PFSK-1 (cell line): Measurements from ENCODE around the gene PPFIA1.

Experiments used
- FOXP2 ChIP-seq: optimal IDR thresholded peaks from 2 replicates; pipeline ENCODE3; 2011; ENCODE audit warnings: borderline replicate concordance, control low read depth, inconsistent platforms; ENCODE audit not compliant: insufficient read depth; ENCODE audit errors: extremely low read length, extremely low read depth
- POLR2AphosphoS5 ChIP-seq: IDR thresholded peaks from 2 replicates; pipeline ENCODE4 v1.6.1; 2012; ENCODE audit warnings: low read depth, mild to moderate bottlenecking, control low read depth, low read length, moderate library complexity
- SIN3A ChIP-seq: IDR thresholded peaks from 2 replicates; pipeline ENCODE4 v1.6.1; 2012; ENCODE audit warnings: mild to moderate bottlenecking, low read length, moderate library complexity, borderline replicate concordance; ENCODE audit not compliant: insufficient read depth
- TAF1 ChIP-seq: IDR thresholded peaks from 2 replicates; pipeline ENCODE4 v1.6.1; 2012; ENCODE audit warnings: low read length, control low read depth, borderline replicate concordance; ENCODE audit not compliant: insufficient read depth
- TF ChIP-seq, protein P1 (sequence below), 2 experiments: IDR thresholded peaks; 2 replicates each; pipeline versions ENCODE4 v1.6.1 to v1.8.0; 2011 to 2012; ENCODE audit warnings: low read depth in 2 of 2, low read length in 2 of 2, control low read depth in 1 of 2, inconsistent platforms in 1 of 2, mild to moderate bottlenecking in 1 of 2, moderate library complexity in 1 of 2; ENCODE audit not compliant: insufficient read depth in 1 of 2

The PPFIA1 gene

DNA sequence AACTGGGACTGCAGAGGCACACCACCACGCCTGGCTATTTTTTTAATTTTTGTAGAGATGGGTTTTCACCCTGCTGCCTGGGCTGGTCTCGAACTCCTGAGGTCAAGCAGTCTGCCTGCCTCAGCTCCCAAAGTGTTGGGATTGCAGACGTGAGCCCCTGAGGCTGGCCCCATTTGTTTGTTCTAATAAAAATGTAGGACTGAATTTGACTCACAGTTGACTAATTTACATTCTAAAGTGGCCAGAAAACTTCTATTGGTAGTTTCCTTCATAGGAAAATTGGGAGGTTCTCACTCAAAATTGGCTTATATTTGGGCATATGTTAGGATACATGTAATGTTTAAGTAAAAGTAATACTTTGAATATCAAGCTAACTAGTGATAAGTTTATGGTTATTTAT lies 35.0 kb downstream of the PPFIA1 start:
- TF ChIP-seq FOXP2 (no peak), POLR2AphosphoS5 (no peak), SIN3A (no peak), TAF1 (no peak)
- TF ChIP-seq, protein P1, sequence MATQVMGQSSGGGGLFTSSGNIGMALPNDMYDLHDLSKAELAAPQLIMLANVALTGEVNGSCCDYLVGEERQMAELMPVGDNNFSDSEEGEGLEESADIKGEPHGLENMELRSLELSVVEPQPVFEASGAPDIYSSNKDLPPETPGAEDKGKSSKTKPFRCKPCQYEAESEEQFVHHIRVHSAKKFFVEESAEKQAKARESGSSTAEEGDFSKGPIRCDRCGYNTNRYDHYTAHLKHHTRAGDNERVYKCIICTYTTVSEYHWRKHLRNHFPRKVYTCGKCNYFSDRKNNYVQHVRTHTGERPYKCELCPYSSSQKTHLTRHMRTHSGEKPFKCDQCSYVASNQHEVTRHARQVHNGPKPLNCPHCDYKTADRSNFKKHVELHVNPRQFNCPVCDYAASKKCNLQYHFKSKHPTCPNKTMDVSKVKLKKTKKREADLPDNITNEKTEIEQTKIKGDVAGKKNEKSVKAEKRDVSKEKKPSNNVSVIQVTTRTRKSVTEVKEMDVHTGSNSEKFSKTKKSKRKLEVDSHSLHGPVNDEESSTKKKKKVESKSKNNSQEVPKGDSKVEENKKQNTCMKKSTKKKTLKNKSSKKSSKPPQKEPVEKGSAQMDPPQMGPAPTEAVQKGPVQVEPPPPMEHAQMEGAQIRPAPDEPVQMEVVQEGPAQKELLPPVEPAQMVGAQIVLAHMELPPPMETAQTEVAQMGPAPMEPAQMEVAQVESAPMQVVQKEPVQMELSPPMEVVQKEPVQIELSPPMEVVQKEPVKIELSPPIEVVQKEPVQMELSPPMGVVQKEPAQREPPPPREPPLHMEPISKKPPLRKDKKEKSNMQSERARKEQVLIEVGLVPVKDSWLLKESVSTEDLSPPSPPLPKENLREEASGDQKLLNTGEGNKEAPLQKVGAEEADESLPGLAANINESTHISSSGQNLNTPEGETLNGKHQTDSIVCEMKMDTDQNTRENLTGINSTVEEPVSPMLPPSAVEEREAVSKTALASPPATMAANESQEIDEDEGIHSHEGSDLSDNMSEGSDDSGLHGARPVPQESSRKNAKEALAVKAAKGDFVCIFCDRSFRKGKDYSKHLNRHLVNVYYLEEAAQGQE (IDR thresholded peaks at IDR 0.05; ENCODE audit: insufficient read depth in 1 of 2, low read depth in 2 of 2, low read length in 2 of 2): no peak

DNA sequence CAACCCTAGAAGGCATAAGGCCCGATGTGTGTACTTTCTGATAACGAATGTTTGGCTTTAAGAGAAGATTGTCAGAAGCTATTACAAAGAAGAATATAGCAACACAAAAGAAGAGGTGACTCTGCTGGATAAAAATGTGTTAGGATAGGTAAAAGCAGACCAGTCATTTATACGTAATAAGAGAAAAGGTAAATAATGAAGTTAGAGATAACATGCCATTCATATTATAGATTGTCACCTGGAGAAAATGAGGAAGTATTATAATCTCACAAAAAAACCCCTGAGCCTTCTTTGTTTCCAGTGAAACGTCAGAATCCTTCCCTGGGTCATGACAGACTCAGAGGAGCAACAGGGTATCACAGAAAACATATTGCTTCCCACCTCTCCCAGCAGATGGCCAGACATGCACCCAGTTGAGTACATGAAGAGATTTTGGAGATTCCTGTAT lies 36.1 kb downstream of the PPFIA1 start:
- TF ChIP-seq FOXP2: no peak
- TF ChIP-seq POLR2AphosphoS5: no peak
- TF ChIP-seq, protein P1 (IDR thresholded peaks at IDR 0.05; ENCODE audit: insufficient read depth in 1 of 2, low read depth in 2 of 2, low read length in 2 of 2): no peak
- no peak for TF ChIP-seq SIN3A
- no peak for TF ChIP-seq TAF1

DNA sequence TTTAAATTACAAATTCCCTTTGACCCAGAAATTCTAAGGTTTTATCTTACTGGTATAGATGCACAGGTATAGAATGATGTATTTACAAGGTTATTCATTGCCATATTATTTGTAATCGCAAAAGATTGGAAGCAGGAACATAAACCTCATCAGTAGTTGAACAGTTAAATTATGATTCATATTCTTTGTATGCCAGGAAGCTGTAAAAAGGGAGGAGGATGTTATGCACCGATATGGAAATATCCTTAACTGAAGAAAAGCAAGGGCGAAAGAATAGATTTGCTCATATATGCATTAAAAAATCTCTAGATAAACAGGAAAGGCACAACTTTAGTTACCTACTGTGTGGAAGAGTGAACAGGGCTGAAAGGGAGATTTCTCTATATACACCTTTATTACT lies 36.7 kb downstream of the PPFIA1 start:
- TF ChIP-seq FOXP2 (no peak), TAF1 (no peak), SIN3A (no peak), POLR2AphosphoS5 (no peak)
- TF ChIP-seq, protein P1 (IDR thresholded peaks at IDR 0.05; ENCODE audit: insufficient read depth in 1 of 2, low read depth in 2 of 2, low read length in 2 of 2): no peak

DNA sequence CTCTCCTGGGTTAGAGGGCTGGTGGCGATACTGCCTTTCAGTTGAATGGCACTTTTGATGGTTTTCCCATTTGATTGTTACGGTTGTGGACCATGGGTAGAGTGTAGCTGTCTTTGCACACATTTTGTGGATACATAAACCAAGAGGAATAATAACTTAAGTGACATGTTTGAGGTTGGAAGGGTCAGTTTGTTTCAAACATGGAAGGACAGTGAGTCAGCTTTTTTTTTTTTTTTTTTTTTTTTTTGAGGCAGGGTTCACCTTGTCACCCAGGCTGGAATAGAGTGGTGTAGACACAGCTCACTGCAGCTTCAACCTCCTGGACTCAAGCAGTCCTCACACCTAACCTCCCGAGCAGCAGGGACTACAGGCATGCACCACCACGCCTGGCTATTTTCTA lies 41.1 kb downstream of the PPFIA1 start:
- TF ChIP-seq FOXP2: no peak
- TF ChIP-seq, protein P1 (IDR thresholded peaks at IDR 0.05; ENCODE audit: insufficient read depth in 1 of 2, low read depth in 2 of 2, low read length in 2 of 2): no peak
- no peak for TF ChIP-seq TAF1
- TF ChIP-seq SIN3A: no peak
- no peak for TF ChIP-seq POLR2AphosphoS5
